Peyer's patch (tissue), 4 donors: ENCODE data around the gene CARMIL1.

Experiments
- POLR2A ChIP-seq, 2 donors: fragments of 450-650 bp; IDR thresholded peaks; one replicate each; pipeline ENCODE4 v1.5.1; 2017; ENCODE audit warnings: antibody characterized with exemption in 2 of 2, mild to moderate bottlenecking in 2 of 2, moderate library complexity in 2 of 2
- TF ChIP-seq, protein P1 (sequence below), 6 experiments: fragments of 450-650 bp in 4 of 6; fragments of 200-600 bp in 2 of 6; sonication (generic) in 1 of 6; IDR thresholded peaks; one replicate each; pipeline ENCODE4 v1.5.1; 2017 to 2019; ENCODE audit warnings: antibody characterized with exemption in 6 of 6, mild to moderate bottlenecking in 3 of 6, moderate library complexity in 1 of 6

DNA sequence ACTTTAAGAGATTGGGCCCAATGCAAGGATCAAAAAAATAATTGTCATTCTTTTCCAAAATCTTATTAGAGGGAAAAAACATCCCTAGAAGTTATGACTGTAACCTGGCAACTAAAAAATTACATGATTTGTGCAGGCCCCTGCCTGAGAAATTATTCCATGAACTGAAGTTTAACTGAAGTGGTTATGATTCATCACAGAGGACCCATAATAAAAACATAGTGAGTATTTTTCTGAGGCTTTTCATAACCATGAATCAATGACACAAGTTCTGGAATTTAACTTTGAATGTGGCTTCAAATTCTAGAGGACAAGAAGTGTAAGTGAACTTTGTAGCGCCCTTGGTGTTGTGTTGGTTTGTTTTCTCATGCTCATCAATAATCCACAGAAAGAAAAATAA, 31.1 kb upstream of the CARMIL1 start:
- TF ChIP-seq, protein P1, sequence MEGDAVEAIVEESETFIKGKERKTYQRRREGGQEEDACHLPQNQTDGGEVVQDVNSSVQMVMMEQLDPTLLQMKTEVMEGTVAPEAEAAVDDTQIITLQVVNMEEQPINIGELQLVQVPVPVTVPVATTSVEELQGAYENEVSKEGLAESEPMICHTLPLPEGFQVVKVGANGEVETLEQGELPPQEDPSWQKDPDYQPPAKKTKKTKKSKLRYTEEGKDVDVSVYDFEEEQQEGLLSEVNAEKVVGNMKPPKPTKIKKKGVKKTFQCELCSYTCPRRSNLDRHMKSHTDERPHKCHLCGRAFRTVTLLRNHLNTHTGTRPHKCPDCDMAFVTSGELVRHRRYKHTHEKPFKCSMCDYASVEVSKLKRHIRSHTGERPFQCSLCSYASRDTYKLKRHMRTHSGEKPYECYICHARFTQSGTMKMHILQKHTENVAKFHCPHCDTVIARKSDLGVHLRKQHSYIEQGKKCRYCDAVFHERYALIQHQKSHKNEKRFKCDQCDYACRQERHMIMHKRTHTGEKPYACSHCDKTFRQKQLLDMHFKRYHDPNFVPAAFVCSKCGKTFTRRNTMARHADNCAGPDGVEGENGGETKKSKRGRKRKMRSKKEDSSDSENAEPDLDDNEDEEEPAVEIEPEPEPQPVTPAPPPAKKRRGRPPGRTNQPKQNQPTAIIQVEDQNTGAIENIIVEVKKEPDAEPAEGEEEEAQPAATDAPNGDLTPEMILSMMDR (IDR thresholded peaks at IDR 0.05), result no peak
- no peak for TF ChIP-seq POLR2A (IDR thresholded peaks at IDR 0.05)
